ENCODE data around the gene COPB1. TPM values are rescaled to one million over a fixed set of nuclear protein-coding genes. Genes with fewer than 3 reads are reported as not detected.

The COPB1 gene
- total RNA-seq, 1 experiment from 2014 or later = 94.6 TPM

GRCh38 chr11:14471127-14471526 lies 28.5 kb downstream of the COPB1 start:
- no peak for TF ChIP-seq EZH2 (IDR thresholded peaks at IDR 0.05; ENCODE audit: borderline replicate concordance, low read depth, low read length, poor library complexity, severe bottlenecking)
- TF ChIP-seq CTCF (conservative IDR thresholded peaks at IDR 0.05; ENCODE audit: low read depth, low read length) = no peak
- intact Hi-C loops (cut with micrococcal nuclease; ENCODE audit: unreplicated experiment) = no loop called here
- no peaks in the 10 kb centered on the region for H3K9me3 ChIP-seq (ENCODE audit: low read depth, low read length, poor library complexity, severe bottlenecking)
- H3K36me3 ChIP-seq (ENCODE audit: insufficient read depth, low read length, poor library complexity, severe bottlenecking) = peaks cover 95% of the 10 kb centered on the region
- DNase-seq (ENCODE audit: low spot score) = no peak
- POLR2A ChIA-PET (ENCODE audit: low non-redundant PET) = interaction anchor here (0.7 kb wide), 1 partner anchor 17 kb away, joined by 5 read pairs; no protein-coding TSS in a partner anchor
- no peak overlapping the region for H3K4me3 ChIP-seq (ENCODE audit: low read depth, low read length, poor library complexity, severe bottlenecking)
- BruUV-seq (replicated peaks) = no TSS peak
- no peak overlapping the region for H3K27ac ChIP-seq (ENCODE audit: low read depth, low read length, poor library complexity, severe bottlenecking)
- no peaks in the 10 kb centered on the region for H3K4me1 ChIP-seq (ENCODE audit: insufficient read depth, low read length, poor library complexity, severe bottlenecking)
- CTCF ChIA-PET = no interaction called here
- no peaks in the 10 kb centered on the region for H3K27me3 ChIP-seq (replicated peaks; ENCODE audit: insufficient read depth, low read depth, low read length, poor library complexity)

GRCh38 chr11:14463623-14464022 lies 36.0 kb downstream of the COPB1 start:
- DNase-seq (ENCODE audit: low spot score) = no peak
- H3K4me3 ChIP-seq (ENCODE audit: low read depth, low read length, poor library complexity, severe bottlenecking) = no peak overlapping the region
- H3K36me3 ChIP-seq (ENCODE audit: insufficient read depth, low read length, poor library complexity, severe bottlenecking) = peaks cover 91% of the 10 kb centered on the region
- H3K27ac ChIP-seq (ENCODE audit: low read depth, low read length, poor library complexity, severe bottlenecking) = no peak overlapping the region
- no TSS peak for BruUV-seq (replicated peaks)
- CTCF ChIA-PET = no interaction called here
- TF ChIP-seq CTCF (conservative IDR thresholded peaks at IDR 0.05; ENCODE audit: low read depth, low read length) (no peak), EZH2 (IDR thresholded peaks at IDR 0.05; ENCODE audit: borderline replicate concordance, low read depth, low read length, poor library complexity, severe bottlenecking) (no peak)
- POLR2A ChIA-PET (ENCODE audit: low non-redundant PET) = interaction anchor here (0.5 kb wide), 1 partner anchor 40 kb away, joined by 4 read pairs; no protein-coding TSS in a partner anchor
- H3K4me1 ChIP-seq (ENCODE audit: insufficient read depth, low read length, poor library complexity, severe bottlenecking) = no peaks in the 10 kb centered on the region
- no peaks in the 10 kb centered on the region for H3K27me3 ChIP-seq (replicated peaks; ENCODE audit: insufficient read depth, low read depth, low read length, poor library complexity)
- intact Hi-C loops (cut with micrococcal nuclease; ENCODE audit: unreplicated experiment) = no loop called here
- H3K9me3 ChIP-seq (ENCODE audit: low read depth, low read length, poor library complexity, severe bottlenecking) = no peaks in the 10 kb centered on the region

- intact Hi-C loops (cut with micrococcal nuclease; ENCODE audit: unreplicated experiment) = no loop called here
- Histone ChIP-seq H3K27ac (ENCODE audit: low read depth, low read length, poor library complexity, severe bottlenecking) (no peak overlapping the region), H3K4me3 (ENCODE audit: low read depth, low read length, poor library complexity, severe bottlenecking) (no peak overlapping the region), H3K36me3 (ENCODE audit: insufficient read depth, low read length, poor library complexity, severe bottlenecking) (peaks cover 74% of the 10 kb centered on the region), H3K27me3 (replicated peaks; ENCODE audit: insufficient read depth, low read depth, low read length, poor library complexity) (no peaks in the 10 kb centered on the region), H3K4me1 (ENCODE audit: insufficient read depth, low read length, poor library complexity, severe bottlenecking) (no peaks in the 10 kb centered on the region), H3K9me3 (ENCODE audit: low read depth, low read length, poor library complexity, severe bottlenecking) (no peaks in the 10 kb centered on the region)
- CTCF ChIA-PET = no interaction called here
- no TSS peak for BruUV-seq (replicated peaks)
- no peak for DNase-seq (ENCODE audit: low spot score)
- POLR2A ChIA-PET (ENCODE audit: low non-redundant PET) = no interaction called here
- TF ChIP-seq CTCF (conservative IDR thresholded peaks at IDR 0.05; ENCODE audit: low read depth, low read length) (no peak), EZH2 (IDR thresholded peaks at IDR 0.05; ENCODE audit: borderline replicate concordance, low read depth, low read length, poor library complexity, severe bottlenecking) (no peak)
Observed at GRCh38 chr11:14460147-14460546, 39.5 kb downstream of the COPB1 start.
